Mononuclear cell (primary cell): ENCODE data around the gene HYKK. TPM values are rescaled to one million over a fixed set of nuclear protein-coding genes. Genes with fewer than 3 reads are reported as not detected.
A peak's percentile ranks its signal among the peaks of the same experiment; 100 is the strongest.

Experiments used
- H3K27me3 ChIP-seq: 2 replicates; pipeline ENCODE4 v1.6.0; 2011; ENCODE audit warnings: low read length, control low read depth; ENCODE audit not compliant: insufficient read depth
- H3K4me1 ChIP-seq: 2 replicates; pipeline ENCODE4 v1.5.1; 2011; ENCODE audit warnings: mild to moderate bottlenecking, low read length, control low read depth; ENCODE audit not compliant: insufficient read depth
- H3K4me3 ChIP-seq: 2 replicates; pipeline ENCODE4 v1.5.1; 2011; ENCODE audit warnings: mild to moderate bottlenecking, low read length, moderate library complexity
- H3K9me3 ChIP-seq: 2 replicates; pipeline ENCODE4 v1.5.1; 2011; ENCODE audit warnings: low read depth, mild to moderate bottlenecking, control low read depth, low read length
- total RNA-seq: library from RNA; depleted of rRNA; stranded (reverse); fragments of >200 nt; gene quantifications from one replicate; pipeline ENCODE4 v1.2.3, GENCODE V29; 2012

Gene HYKK
- total RNA-seq, 1 donor: 0.94 TPM

GRCh38 chr15:78561490-78561889 is 54.1 kb downstream of the HYKK start:
- Histone ChIP-seq H3K27me3 (peaks cover 8% of the 10 kb centered on the region), H3K4me3 (no peak overlapping the region), H3K4me1 (peaks cover 15% of the 10 kb centered on the region), H3K9me3 (no peaks in the 10 kb centered on the region)

GRCh38 chr15:78563092-78563491 is 55.7 kb downstream of the HYKK start:
- Histone ChIP-seq H3K27me3 (peaks cover 19% of the 10 kb centered on the region), H3K4me3 (no peak overlapping the region), H3K9me3 (no peaks in the 10 kb centered on the region), H3K4me1 (peaks cover 15% of the 10 kb centered on the region)

- peaks cover 15% of the 10 kb centered on the region for H3K4me1 ChIP-seq
- H3K4me3 ChIP-seq: peak overlapping the region; percentile 52
- no peaks in the 10 kb centered on the region for H3K9me3 ChIP-seq
- peaks cover 19% of the 10 kb centered on the region for H3K27me3 ChIP-seq
These were observed 57.3 kb downstream of the HYKK start for GRCh38 chr15:78564743-78565096.

GRCh38 chr15:78565097-78565950 is 57.9 kb downstream of the HYKK start, which contains the start of gene CHRNA5:
CHRNA5 (plus strand) TSS chr15:78565520; CDS start chr15:78565720, 200 bp downstream.
- H3K4me3 ChIP-seq: peak within 1 kb of the TSS; percentile 52
- H3K4me1 ChIP-seq: peaks cover 15% of the 10 kb centered on the region
- no peaks in the 10 kb centered on the region for H3K9me3 ChIP-seq
- H3K27me3 ChIP-seq: peaks cover 19% of the 10 kb centered on the region

GRCh38 chr15:78565951-78566774 is 58.8 kb downstream of the HYKK start:
- peaks cover 15% of the 10 kb centered on the region for H3K4me1 ChIP-seq
- peak overlapping the region; percentile 52 for H3K4me3 ChIP-seq
- H3K27me3 ChIP-seq: peaks cover 19% of the 10 kb centered on the region
- H3K9me3 ChIP-seq: no peaks in the 10 kb centered on the region

- Histone ChIP-seq H3K4me1 (peaks cover 15% of the 10 kb centered on the region), H3K27me3 (peaks cover 19% of the 10 kb centered on the region), H3K4me3 (no peak overlapping the region), H3K9me3 (no peaks in the 10 kb centered on the region)
These were observed 60.2 kb downstream of the HYKK start for GRCh38 chr15:78567531-78567930.

GRCh38 chr15:78570710-78571109 is 63.3 kb downstream of the HYKK start:
- Histone ChIP-seq H3K27me3 (peaks cover 19% of the 10 kb centered on the region), H3K4me3 (no peak overlapping the region), H3K4me1 (peaks cover 7% of the 10 kb centered on the region), H3K9me3 (no peaks in the 10 kb centered on the region)

- peaks cover under 1% of the 10 kb centered on the region for H3K4me1 ChIP-seq
- H3K27me3 ChIP-seq: peaks cover 12% of the 10 kb centered on the region
- H3K4me3 ChIP-seq: no peak overlapping the region
- no peaks in the 10 kb centered on the region for H3K9me3 ChIP-seq
These were observed 64.0 kb downstream of the HYKK start for GRCh38 chr15:78571382-78571781.

GRCh38 chr15:78573416-78573815 is 66.0 kb downstream of the HYKK start:
- H3K4me3 ChIP-seq: no peak overlapping the region
- no peaks in the 10 kb centered on the region for H3K4me1 ChIP-seq
- H3K9me3 ChIP-seq: no peaks in the 10 kb centered on the region
- no peaks in the 10 kb centered on the region for H3K27me3 ChIP-seq

GRCh38 chr15:78574944-78575343 is 67.6 kb downstream of the HYKK start:
- no peak overlapping the region for H3K4me3 ChIP-seq
- H3K9me3 ChIP-seq: no peaks in the 10 kb centered on the region

More at GRCh38 chr15:78574944-78575343, 67.6 kb downstream of the HYKK start:
- H3K4me1 ChIP-seq: no peaks in the 10 kb centered on the region
- H3K27me3 ChIP-seq: no peaks in the 10 kb centered on the region

Other genes with a start within 250 kb of the HYKK start
- gene DNAJA4, start 243.0 kb upstream of the HYKK start, total RNA-seq: 22.0 TPM
- gene SKIC8, start 208.0 kb upstream of the HYKK start, total RNA-seq: 16.6 TPM
- not detected for gene CRABP1, start 167.2 kb upstream of the HYKK start, total RNA-seq
- gene IREB2, start 69.4 kb upstream of the HYKK start, total RNA-seq: 68.1 TPM
- gene PSMA4, start 32.9 kb downstream of the HYKK start, total RNA-seq: 70.6 TPM
- gene CHRNA5, start 57.9 kb downstream of the HYKK start, total RNA-seq: 0.52 TPM
- gene CHRNA3, start 113.4 kb downstream of the HYKK start, total RNA-seq: not detected
- not detected for gene CHRNB4, start 133.6 kb downstream of the HYKK start, total RNA-seq